AG09319 (cell line): ENCODE data around the gene UPB1.
A peak's percentile ranks its signal among the peaks of the same experiment; 100 is the strongest.

ENCODE experiments used
- DNase-seq: peaks from one replicate; pipeline ENCODE4 v3.0.0-alpha.2; 2010; ENCODE audit warnings: low read depth; ENCODE audit errors: extremely low read depth
- TF ChIP-seq, protein P1 (sequence below): IDR thresholded peaks from 2 replicates; pipeline ENCODE4 v1.5.1; 2011; ENCODE audit warnings: low read depth, mild to moderate bottlenecking, inconsistent platforms, low read length, moderate library complexity

Gene UPB1

GRCh38 chr22:24499706-24500276, 4.7 kb downstream of the UPB1 start:
- no peak for DNase-seq
- TF ChIP-seq, protein P1, sequence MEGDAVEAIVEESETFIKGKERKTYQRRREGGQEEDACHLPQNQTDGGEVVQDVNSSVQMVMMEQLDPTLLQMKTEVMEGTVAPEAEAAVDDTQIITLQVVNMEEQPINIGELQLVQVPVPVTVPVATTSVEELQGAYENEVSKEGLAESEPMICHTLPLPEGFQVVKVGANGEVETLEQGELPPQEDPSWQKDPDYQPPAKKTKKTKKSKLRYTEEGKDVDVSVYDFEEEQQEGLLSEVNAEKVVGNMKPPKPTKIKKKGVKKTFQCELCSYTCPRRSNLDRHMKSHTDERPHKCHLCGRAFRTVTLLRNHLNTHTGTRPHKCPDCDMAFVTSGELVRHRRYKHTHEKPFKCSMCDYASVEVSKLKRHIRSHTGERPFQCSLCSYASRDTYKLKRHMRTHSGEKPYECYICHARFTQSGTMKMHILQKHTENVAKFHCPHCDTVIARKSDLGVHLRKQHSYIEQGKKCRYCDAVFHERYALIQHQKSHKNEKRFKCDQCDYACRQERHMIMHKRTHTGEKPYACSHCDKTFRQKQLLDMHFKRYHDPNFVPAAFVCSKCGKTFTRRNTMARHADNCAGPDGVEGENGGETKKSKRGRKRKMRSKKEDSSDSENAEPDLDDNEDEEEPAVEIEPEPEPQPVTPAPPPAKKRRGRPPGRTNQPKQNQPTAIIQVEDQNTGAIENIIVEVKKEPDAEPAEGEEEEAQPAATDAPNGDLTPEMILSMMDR = no peak

DNA sequence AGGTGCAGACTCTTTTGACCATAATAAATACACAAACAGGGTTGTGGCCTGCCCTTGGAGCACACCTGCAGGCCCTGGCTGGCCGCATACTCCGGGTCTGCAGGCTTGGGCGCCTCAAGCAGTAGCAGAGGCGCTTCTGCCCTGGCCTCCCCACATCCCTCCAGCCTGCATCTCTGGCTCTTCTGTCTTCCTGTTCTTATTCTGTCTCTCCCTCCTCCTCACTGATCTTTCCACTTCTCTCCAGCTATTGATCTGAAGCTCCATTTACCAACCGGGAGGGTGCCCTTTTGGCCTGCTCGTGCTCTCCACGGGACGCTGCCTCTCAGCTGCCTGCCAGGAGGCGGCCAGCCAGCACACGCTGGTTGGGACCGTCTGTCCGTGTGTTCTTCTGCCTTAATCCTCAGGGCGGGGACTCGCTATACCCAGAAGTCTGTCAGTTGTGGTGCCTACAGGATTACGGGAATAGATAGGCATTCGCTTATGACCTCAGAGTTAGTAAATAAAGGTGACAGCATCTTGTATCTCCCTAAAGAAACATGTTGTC, 5.2 kb downstream of the UPB1 start:
- TF ChIP-seq, protein P1 = no peak
- no peak for DNase-seq

- TF ChIP-seq, protein P1 = no peak
- no peak for DNase-seq
These were observed 6.3 kb downstream of the UPB1 start for GRCh38 chr22:24501301-24502005.

GRCh38 chr22:24502034-24502433, 6.9 kb downstream of the UPB1 start:
- TF ChIP-seq, protein P1 = no peak
- DNase-seq = no peak

DNA sequence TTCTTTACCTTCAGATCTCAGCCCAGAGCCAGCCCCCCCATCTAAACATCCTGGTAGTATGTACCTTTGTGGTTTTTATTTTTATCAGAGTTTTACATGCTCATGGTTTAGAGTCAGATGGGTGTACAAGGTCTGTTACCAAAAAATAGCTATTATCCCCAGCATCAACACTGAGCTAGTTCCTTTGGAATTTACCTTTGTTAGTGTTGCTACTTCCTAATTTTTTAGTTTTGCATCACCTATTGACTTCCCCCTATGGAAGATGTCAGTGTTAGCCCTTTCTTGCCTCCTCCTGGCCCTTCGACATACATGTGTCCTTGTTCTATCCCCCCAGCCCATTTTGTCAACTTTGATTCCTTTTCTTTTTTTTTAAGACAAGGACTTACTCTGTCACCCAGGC, 7.4 kb downstream of the UPB1 start:
- TF ChIP-seq, protein P1 = no peak
- no peak for DNase-seq

DNA sequence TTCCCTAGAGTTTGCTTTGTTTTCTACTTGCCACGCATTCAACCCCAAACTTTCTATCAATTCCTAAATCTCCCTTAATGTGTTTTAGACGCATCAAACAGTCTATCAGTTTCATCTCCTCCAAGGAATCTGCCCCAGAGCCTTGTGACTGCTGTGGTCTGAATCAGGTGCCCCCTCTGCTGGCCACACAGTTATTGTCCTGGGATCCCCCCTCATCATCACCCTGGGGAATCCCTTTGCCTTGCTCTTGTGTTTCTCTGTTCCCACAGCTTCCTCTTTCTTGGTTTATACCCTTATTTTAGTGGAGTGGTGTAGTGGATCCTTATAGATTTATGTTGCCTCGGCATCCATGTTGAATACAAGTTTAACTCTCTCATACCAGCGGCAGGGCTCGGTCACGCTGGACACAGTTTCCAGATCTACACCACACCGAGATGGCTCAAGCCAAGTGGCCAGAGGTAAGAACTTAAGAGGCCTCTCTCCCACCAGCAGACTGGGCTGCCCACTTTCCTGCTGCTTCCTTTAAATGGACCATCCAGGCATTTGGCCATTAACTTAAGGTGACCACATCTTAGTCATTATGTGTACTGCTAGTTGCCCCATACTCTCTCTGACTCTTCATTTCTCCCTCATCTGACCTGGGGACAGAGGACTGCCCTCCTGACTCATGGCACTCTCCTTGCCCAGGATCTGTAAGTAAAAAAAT, 8.2 kb downstream of the UPB1 start:
- TF ChIP-seq, protein P1 = peak; percentile 68
- DNase-seq = no peak

DNA sequence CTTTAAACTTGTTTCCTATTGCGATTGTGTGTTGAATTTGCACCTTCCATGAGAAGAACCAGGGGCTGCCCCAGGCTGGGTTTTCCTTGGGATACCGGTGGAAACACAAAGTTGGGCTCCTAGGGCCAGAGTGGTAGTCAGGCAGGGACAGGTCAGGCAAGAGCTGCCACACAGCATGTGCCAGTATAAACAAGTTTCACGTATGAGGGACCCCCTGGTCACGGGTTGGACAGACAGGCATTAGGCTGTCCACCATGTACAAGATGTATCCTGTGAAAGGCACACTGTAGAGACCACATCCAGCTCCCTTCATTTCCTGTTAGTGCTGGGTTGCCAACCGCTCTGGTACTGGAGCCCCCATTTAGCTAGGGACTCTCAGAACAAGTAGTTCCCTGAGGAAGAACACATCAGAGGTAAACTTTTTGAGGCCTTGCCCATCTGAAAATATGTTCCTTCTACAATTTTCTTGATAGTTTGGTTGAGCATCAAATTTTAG, 8.8 kb downstream of the UPB1 start:
- TF ChIP-seq, protein P1 = no peak
- no peak for DNase-seq
